ENCODE measurements around the gene TMEM132C. TPM values are rescaled to one million over a fixed set of nuclear protein-coding genes. Genes with fewer than 3 reads are reported as not detected.
"Not testable (repeated sequence)": the region's sequence is repeated elsewhere in the genome, so short reads cannot be mapped to it uniquely, and the experiment has no call there.

TMEM132C gene
- total and polyA plus RNA-seq, 5 donors = 4.9 to 16.3 (median 9.4) TPM

DNA sequence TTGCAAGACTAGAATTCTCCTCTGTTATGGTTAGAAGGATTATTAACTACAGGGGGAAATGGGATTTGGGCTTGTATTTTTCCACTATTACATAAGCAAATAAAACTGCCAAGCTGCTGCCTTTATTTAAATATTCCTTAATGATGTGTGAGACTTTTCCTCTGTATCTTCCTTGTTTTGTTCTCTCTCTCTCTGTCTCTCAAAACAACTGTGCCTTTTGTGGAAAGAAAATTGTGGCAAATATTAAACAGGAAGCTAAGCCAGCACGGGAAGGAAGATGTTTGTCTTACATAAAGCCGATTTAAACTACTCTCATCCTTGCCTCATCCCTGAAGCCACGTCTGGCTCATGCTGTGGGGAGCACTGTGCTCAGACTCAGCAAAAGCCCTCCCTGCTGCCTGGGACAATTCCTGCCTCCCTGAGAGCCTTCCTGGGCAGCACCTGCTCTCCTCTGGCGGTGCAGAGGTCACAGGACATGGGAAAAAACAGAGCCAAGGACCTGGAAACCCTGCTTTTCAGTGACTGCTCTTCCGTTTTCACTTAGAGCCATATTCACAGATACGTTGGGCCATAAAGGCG, 319.6 kb downstream of the TMEM132C start:
- Histone ChIP-seq H3K9me3 (ENCODE audit: control insufficient read depth, low read length) (no peaks in the 10 kb centered on the region), H3K27ac (ENCODE audit: low read length) (no peak overlapping the region), H3K4me1 (ENCODE audit: control insufficient read depth, insufficient read depth, low read length) (no peaks in the 10 kb centered on the region), H3K27me3 (ENCODE audit: control insufficient read depth, insufficient read depth) (no peaks in the 10 kb centered on the region), H3K4me3 (ENCODE audit: low read length) (no peak overlapping the region)
- WGBS = 47% methylated on average over 7 of the region's 7 CpGs
- DNase-seq = no peak
- intact Hi-C loops (cut with DNase I) = no loop called here
- no peak for ATAC-seq

DNA sequence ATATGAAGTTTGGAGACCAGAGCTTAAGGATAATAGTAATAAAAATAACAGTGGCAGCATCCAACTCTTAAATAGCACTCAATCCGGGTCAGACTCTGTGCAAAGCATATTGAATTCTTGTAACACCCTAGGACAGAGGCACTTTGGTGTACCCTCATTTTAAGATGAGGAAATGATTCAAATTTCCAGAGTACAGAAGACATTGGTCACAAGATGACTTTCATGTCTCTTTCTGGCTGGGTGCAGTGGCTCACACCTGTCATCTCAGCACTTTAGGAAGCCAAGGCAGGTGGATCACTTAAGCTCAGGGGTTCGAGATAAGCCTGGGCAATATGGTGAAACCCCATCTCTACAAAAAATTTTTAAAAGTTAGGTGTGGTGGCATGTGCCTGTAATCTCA, 320.9 kb downstream of the TMEM132C start:
- no peak for DNase-seq
- Histone ChIP-seq H3K27me3 (ENCODE audit: control insufficient read depth, insufficient read depth) (no peaks in the 10 kb centered on the region), H3K4me3 (ENCODE audit: low read length) (no peak overlapping the region), H3K4me1 (ENCODE audit: control insufficient read depth, insufficient read depth, low read length) (no peaks in the 10 kb centered on the region), H3K27ac (ENCODE audit: low read length) (no peak overlapping the region), H3K9me3 (ENCODE audit: control insufficient read depth, low read length) (no peaks in the 10 kb centered on the region)
- ATAC-seq = no peak
- intact Hi-C loops (cut with DNase I) = no loop called here
- WGBS = 63% methylated on average over 2 of the region's 2 CpGs

DNA sequence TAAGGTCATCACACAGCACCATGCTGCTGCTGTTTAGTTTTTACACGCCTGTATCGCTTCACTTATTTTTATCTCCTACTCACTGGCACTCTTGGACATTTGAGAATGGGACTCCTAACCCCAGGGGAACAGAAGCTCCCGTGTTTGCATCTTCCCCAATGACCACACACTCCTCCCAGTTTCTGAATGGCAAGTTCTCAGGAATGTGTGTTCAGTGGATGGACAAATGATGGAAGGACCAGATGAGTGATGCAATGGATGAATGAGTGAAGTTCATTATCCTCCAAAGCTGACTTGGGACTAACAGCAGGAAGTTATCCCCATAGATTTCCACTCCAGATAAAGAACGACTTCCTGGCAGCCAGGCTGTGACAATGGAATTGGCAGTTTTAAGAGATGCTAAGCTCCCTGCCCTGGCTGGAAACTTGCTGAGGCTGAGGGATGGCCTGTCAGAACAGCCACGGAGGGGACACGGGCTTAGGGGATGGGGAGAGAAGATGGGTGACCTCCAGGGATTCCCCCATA, 325.3 kb downstream of the TMEM132C start:
- Histone ChIP-seq H3K9me3 (ENCODE audit: control insufficient read depth, low read length) (no peaks in the 10 kb centered on the region), H3K4me3 (ENCODE audit: low read length) (no peak overlapping the region), H3K4me1 (ENCODE audit: control insufficient read depth, insufficient read depth, low read length) (no peaks in the 10 kb centered on the region), H3K27me3 (ENCODE audit: control insufficient read depth, insufficient read depth) (no peaks in the 10 kb centered on the region), H3K27ac (ENCODE audit: low read length) (no peak overlapping the region)
- WGBS = 40% methylated on average over 6 of the region's 6 CpGs
- intact Hi-C loops (cut with DNase I) = no loop called here
- no peak for ATAC-seq
- no peak for DNase-seq

DNA sequence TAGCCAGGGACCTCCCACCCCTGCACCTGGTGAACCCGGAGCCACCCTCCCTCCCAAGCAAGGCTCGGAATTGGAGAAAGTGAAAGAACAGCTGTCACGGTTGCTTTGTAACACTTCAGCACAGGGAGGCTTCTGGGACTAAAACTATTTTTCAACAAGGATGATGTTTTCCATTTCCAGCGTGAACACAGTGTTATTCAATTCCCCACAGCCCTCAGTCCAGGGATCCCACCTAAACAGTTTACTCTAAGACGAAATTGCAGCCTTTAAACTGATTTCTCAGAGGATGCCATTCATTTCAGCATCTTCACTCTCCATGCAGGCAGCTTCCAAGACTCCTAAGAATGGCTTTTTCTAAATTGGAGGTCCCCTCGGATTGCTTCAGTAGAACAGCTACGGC, 327.6 kb downstream of the TMEM132C start:
- no peak for ATAC-seq
- WGBS = 52% methylated on average over 7 of the region's 7 CpGs
- intact Hi-C loops (cut with DNase I) = no loop called here

DNA sequence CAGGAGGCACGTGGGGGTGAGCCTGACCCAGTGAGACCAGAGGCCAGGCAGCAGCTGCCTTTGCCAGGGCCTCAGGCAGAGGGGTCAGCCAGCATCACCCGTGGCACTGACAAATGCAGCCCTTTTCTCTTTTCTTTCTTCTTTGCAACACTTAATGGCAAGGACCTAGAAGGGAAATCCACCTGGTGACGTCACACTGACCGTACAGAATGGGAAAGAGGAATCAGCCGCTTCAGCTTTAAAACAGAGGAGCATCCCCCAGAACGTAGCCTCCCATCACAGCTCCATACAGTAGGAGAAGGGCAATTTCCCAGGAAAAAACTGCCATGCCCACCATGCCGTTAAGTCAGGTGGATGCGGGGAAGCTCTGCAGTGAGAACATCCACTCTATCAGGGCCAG, 328.6 kb downstream of the TMEM132C start:
- ATAC-seq = no peak
- no peaks in the 10 kb centered on the region for H3K9me3 ChIP-seq (ENCODE audit: control insufficient read depth, low read length)
- no peaks in the 10 kb centered on the region for H3K4me1 ChIP-seq (ENCODE audit: control insufficient read depth, insufficient read depth, low read length)
- WGBS = 73% methylated on average over 8 of the region's 8 CpGs
- H3K4me3 ChIP-seq (ENCODE audit: low read length) = no peak overlapping the region
- no peaks in the 10 kb centered on the region for H3K27me3 ChIP-seq (ENCODE audit: control insufficient read depth, insufficient read depth)
- H3K27ac ChIP-seq (ENCODE audit: low read length) = no peak overlapping the region
- DNase-seq = no peak
- intact Hi-C loops (cut with DNase I) = no loop called here

More for the DNA sequence above, 327.6 kb downstream of the TMEM132C start:
- H3K27me3 ChIP-seq (ENCODE audit: control insufficient read depth, insufficient read depth) = no peaks in the 10 kb centered on the region
- H3K27ac ChIP-seq (ENCODE audit: low read length) = no peak overlapping the region
- H3K9me3 ChIP-seq (ENCODE audit: control insufficient read depth, low read length) = no peaks in the 10 kb centered on the region
- no peaks in the 10 kb centered on the region for H3K4me1 ChIP-seq (ENCODE audit: control insufficient read depth, insufficient read depth, low read length)
- DNase-seq = no peak
- H3K4me3 ChIP-seq (ENCODE audit: low read length) = no peak overlapping the region

DNA sequence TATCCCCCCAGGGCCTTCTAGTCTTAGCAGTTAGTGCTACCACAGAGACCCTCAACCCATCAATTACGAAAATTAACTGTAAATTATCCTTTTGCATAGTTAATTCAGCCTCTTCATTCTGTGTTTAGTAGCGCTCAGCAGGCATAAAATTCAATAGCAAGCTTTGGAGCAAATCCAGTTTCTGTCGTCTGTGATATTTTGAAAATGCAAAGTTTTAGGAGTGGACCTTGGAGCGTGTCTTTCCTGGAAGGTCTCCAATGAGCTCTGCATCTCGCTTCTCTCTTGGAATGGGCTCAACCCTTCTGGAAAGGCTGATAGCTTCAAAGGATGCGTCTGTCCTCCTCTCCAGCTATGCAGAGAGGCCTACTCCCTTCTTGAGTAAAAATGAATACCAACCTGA, 333.9 kb downstream of the TMEM132C start:
- Histone ChIP-seq H3K27ac (ENCODE audit: low read length) (no peak overlapping the region), H3K9me3 (ENCODE audit: control insufficient read depth, low read length) (no peaks in the 10 kb centered on the region), H3K27me3 (ENCODE audit: control insufficient read depth, insufficient read depth) (no peaks in the 10 kb centered on the region), H3K4me1 (ENCODE audit: control insufficient read depth, insufficient read depth, low read length) (no peaks in the 10 kb centered on the region), H3K4me3 (ENCODE audit: low read length) (no peak overlapping the region)
- ATAC-seq = no peak
- 51% methylated on average over 6 of the region's 6 CpGs for WGBS
- intact Hi-C loops (cut with DNase I) = no loop called here
- DNase-seq = no peak

DNA sequence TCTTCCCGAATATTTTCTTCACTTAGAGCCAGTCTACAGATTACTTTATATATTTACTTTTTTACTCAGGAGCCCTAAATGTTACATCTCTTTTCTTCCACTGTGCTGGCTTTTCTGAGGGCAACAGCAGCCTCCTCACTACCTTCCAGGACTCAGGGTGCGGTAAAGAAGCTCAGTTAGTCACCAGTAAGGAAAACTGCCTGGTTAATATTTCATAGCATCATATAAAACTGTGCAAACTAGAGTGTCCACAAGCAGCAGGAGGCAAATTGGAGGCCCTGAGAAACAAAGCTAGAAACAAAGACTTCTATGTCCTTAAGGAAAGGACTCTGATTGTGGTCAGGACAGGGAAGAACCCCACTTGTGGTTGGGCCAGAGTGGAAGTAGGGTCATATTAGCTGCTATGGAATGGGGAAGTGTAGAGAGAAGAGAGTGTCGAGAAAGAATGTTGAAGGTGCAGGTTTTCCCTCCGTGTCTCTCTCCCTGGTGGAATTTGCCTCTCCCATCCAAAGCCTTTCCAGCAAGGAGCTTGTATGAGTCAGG, 336.7 kb downstream of the TMEM132C start:
- intact Hi-C loops (cut with DNase I) = no loop called here
- Histone ChIP-seq H3K9me3 (ENCODE audit: control insufficient read depth, low read length) (no peaks in the 10 kb centered on the region), H3K4me3 (ENCODE audit: low read length) (no peak overlapping the region), H3K27me3 (ENCODE audit: control insufficient read depth, insufficient read depth) (no peaks in the 10 kb centered on the region), H3K27ac (ENCODE audit: low read length) (no peak overlapping the region), H3K4me1 (ENCODE audit: control insufficient read depth, insufficient read depth, low read length) (no peaks in the 10 kb centered on the region)
- ATAC-seq (no peak), DNase-seq (no peak)
- WGBS = 69% methylated on average over 4 of the region's 4 CpGs

DNA sequence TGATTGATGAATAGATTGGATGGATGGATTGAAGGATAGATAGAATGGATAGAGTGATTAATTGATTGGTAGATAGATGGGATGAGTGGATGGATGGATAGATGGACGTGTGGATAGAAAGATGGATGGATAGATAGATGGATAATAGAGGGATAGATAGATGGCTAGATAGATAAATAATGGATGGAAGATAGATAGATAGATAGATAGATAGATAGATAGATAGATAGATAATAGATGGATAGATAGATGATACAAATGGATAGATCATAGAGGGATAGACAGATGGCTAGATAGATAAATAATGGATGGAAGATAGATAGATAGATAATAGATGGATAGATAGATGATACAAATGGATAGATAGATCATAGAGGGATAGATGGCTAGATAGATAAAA, 337.2 kb downstream of the TMEM132C start:
- intact Hi-C loops (cut with DNase I); DNase-seq; H3K27me3 ChIP-seq (ENCODE audit: control insufficient read depth, insufficient read depth); H3K27ac ChIP-seq (ENCODE audit: low read length); H3K4me1 ChIP-seq (ENCODE audit: control insufficient read depth, insufficient read depth, low read length); H3K4me3 ChIP-seq (ENCODE audit: low read length); H3K9me3 ChIP-seq (ENCODE audit: control insufficient read depth, low read length); ATAC-seq: not testable (repeated sequence)
- 70% methylated on average over 1 of the region's 1 CpG for WGBS

DNA sequence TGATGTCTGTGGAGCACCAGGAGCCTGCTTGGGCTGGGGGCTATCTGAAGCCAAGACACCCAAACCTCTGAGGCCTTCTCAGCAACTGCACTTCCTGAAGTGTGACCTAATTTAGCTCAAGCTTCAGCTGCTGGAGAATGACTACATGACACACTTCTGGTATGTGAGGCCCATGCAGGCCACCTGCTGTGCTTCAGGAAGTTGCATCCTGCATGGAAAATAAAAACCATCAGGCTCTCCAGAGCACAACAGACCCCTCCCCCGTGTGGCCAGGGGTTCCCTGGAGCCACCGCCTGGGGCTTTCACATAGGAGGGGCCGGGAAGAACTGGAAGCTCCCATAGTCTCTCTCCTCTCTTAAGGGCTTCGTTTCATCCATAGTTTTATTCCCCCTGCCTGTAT, 339.1 kb downstream of the TMEM132C start:
- Histone ChIP-seq H3K4me1 (ENCODE audit: control insufficient read depth, insufficient read depth, low read length) (no peaks in the 10 kb centered on the region), H3K4me3 (ENCODE audit: low read length) (no peak overlapping the region), H3K27ac (ENCODE audit: low read length) (no peak overlapping the region), H3K9me3 (ENCODE audit: control insufficient read depth, low read length) (no peaks in the 10 kb centered on the region), H3K27me3 (ENCODE audit: control insufficient read depth, insufficient read depth) (no peaks in the 10 kb centered on the region)
- no peak for DNase-seq
- intact Hi-C loops (cut with DNase I) = no loop called here
- WGBS = 56% methylated on average over 4 of the region's 4 CpGs
- ATAC-seq = no peak

DNA sequence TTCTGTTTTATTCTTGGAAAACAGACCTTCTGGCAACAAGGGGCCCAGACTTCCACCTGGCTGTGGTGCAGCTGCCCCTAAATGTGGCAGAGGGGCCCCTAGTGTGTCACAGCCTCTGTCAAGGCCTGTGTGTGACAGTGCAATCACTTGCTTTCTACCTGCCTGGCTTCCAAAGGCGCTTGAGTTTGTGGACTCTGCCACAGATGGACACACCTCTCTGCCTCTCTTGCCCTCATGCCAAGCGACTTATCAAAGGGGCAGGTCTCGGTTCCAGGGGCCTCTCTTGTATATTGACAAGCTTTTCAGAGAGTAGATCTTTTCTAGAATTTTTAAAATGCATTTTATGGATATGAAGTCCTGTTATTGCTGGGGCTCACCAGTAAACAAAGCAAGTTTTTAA, 339.6 kb downstream of the TMEM132C start:
- no peaks in the 10 kb centered on the region for H3K27me3 ChIP-seq (ENCODE audit: control insufficient read depth, insufficient read depth)
- no peaks in the 10 kb centered on the region for H3K4me1 ChIP-seq (ENCODE audit: control insufficient read depth, insufficient read depth, low read length)
- DNase-seq = no peak
- intact Hi-C loops (cut with DNase I) = no loop called here
- no peak overlapping the region for H3K27ac ChIP-seq (ENCODE audit: low read length)
- H3K9me3 ChIP-seq (ENCODE audit: control insufficient read depth, low read length) = no peaks in the 10 kb centered on the region
- 48% methylated on average over 3 of the region's 3 CpGs for WGBS
- no peak overlapping the region for H3K4me3 ChIP-seq (ENCODE audit: low read length)
- no peak for ATAC-seq

DNA sequence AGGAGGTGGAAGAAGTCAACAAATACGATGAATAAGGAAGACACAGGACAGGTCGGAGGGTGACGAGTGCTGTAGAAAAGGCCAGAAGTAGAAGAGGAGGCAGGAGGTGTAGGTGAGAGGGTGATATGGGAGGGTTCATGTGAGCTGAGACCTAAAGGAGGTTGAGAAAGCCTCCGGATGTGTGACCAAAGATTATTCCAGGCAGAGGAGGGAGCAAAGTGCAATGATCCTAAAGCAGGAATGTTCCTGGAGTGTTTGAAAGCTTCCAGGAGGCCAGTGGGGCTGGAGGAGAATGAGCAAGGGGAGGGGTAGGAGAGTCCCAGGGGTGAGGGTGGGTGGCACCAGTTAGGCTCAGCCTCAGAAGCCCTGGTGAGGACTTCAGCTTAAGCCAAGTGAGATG, 340.0 kb downstream of the TMEM132C start:
- H3K27ac ChIP-seq (ENCODE audit: low read length) = no peak overlapping the region
- 71% methylated on average over 4 of the region's 4 CpGs for WGBS
- ATAC-seq (no peak), DNase-seq (no peak)
- no peaks in the 10 kb centered on the region for H3K4me1 ChIP-seq (ENCODE audit: control insufficient read depth, insufficient read depth, low read length)
- no peak overlapping the region for H3K4me3 ChIP-seq (ENCODE audit: low read length)
- no peaks in the 10 kb centered on the region for H3K9me3 ChIP-seq (ENCODE audit: control insufficient read depth, low read length)
- H3K27me3 ChIP-seq (ENCODE audit: control insufficient read depth, insufficient read depth) = no peaks in the 10 kb centered on the region
- intact Hi-C loops (cut with DNase I) = no loop called here

DNA sequence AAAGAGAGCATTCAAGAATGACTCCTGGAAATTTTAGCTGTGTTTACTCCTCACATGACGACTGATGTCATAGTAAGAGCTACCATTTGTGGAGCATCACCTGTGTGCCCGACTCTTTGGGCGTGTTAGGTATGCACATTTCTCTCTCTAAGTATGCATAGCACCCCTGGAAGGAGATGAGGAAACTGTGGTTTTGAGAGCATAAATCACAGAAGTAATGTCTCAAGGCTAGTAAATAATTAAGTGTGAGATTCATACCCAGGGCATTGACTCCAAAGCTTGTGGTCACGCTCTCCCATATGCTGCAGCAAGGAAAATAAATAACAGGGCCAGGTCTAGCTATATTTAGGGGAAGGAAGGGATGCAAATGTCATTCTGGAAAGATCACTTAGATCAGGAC, 340.7 kb downstream of the TMEM132C start:
- H3K27ac ChIP-seq (ENCODE audit: low read length) = no peak overlapping the region
- DNase-seq = no peak
- no peaks in the 10 kb centered on the region for H3K4me1 ChIP-seq (ENCODE audit: control insufficient read depth, insufficient read depth, low read length)
- WGBS = 84% methylated on average over 4 of the region's 4 CpGs
- no peaks in the 10 kb centered on the region for H3K9me3 ChIP-seq (ENCODE audit: control insufficient read depth, low read length)
- H3K4me3 ChIP-seq (ENCODE audit: low read length) = no peak overlapping the region
- intact Hi-C loops (cut with DNase I) = no loop called here
- ATAC-seq = no peak
- no peaks in the 10 kb centered on the region for H3K27me3 ChIP-seq (ENCODE audit: control insufficient read depth, insufficient read depth)
